KMS-11 (cell line): ENCODE measurements around the gene LIPG.

Source experiments
- H2AFZ ChIP-seq: fragments of 200-600 bp; sonication (generic); 2 replicates; pipeline ENCODE4 v1.6.1; 2016; ENCODE audit warnings: antibody characterized with exemption, mixed run types, low read depth
- H3K27ac ChIP-seq: fragments of 200-600 bp; sonication (generic); 2 replicates; pipeline ENCODE4 v1.6.1; 2016; ENCODE audit warnings: mild to moderate bottlenecking, mixed run types
- H3K27me3 ChIP-seq: fragments of 200-600 bp; sonication (generic); 2 replicates; pipeline ENCODE4 v1.6.1; 2017; ENCODE audit warnings: mild to moderate bottlenecking, low read depth, mixed run types, moderate library complexity; ENCODE audit not compliant: insufficient read depth
- H3K36me3 ChIP-seq: fragments of 200-600 bp; sonication (generic); 2 replicates; pipeline ENCODE4 v1.6.1; 2017; ENCODE audit warnings: mild to moderate bottlenecking, mixed run types; ENCODE audit not compliant: insufficient read depth
- H3K4me1 ChIP-seq: fragments of 200-600 bp; sonication (generic); 2 replicates; pipeline ENCODE4 v1.6.1; 2016; ENCODE audit warnings: mild to moderate bottlenecking, low read depth, mixed run types; ENCODE audit not compliant: poor library complexity, severe bottlenecking
- H3K4me2 ChIP-seq: fragments of 200-600 bp; sonication (generic); 2 replicates; pipeline ENCODE4 v1.7.0; 2016; ENCODE audit warnings: mild to moderate bottlenecking, mixed run types
- H3K4me3 ChIP-seq: fragments of 200-600 bp; sonication (generic); IDR thresholded peaks from 2 replicates; pipeline ENCODE4 v1.6.1; 2017; ENCODE audit warnings: low read depth, low read length, mixed read lengths; ENCODE audit not compliant: insufficient read depth
- H3K79me2 ChIP-seq: fragments of 200-600 bp; sonication (generic); 2 replicates; pipeline ENCODE4 v1.6.1; 2016; ENCODE audit warnings: low read depth, mixed run types; ENCODE audit not compliant: insufficient read depth
- H3K9ac ChIP-seq: fragments of 200-600 bp; sonication (generic); 2 replicates; pipeline ENCODE4 v1.6.1; 2016; ENCODE audit warnings: mild to moderate bottlenecking, mixed run types
- H4K20me1 ChIP-seq: fragments of 200-600 bp; sonication (generic); 2 replicates; pipeline ENCODE4 v1.6.1; 2016; ENCODE audit warnings: mild to moderate bottlenecking, mixed run types; ENCODE audit not compliant: insufficient read depth
- TF ChIP-seq, protein P1 (sequence below): fragments of 200-600 bp; sonication (generic); conservative IDR thresholded peaks from 2 replicates; pipeline ENCODE4 v1.6.1; 2017; ENCODE audit warnings: low read depth, mild to moderate bottlenecking, antibody characterized with exemption, low read length, moderate library complexity, mixed read lengths

The LIPG gene

DNA sequence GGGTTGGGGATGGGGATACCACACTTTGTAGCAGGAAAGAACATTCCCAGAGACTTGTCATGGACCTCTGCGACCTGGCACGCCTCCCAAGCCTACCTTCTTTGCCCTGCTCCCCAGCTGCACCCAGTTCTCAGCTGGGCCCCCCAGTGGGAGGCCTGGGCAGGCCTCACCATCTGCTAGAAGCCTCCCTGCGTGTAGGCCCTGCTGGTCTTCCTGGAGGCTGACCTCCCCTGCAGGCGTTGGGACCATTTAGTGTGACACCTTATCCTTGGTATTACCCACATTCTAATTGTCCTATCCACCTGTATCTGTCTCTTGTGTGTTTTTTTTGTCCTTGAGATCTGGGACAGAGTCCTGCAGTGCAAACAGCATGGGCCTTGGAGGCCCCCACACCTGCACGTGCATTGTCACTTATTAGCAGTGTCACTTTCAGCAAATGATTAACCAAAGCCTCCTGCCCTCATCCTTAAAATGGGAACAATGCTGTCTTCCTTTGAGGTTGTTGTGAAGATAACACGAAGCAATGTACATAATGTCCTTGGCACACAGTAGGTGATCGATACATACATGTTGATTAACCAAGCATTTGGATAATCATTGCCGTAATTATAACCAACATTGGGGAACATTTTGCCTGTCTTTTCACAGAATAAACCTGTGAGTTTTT, 77.2 kb downstream of the LIPG start:
- no peak overlapping the region for H3K9ac ChIP-seq
- H3K27me3 ChIP-seq, result no peaks in the 10 kb centered on the region
- no peaks in the 10 kb centered on the region for H3K4me1 ChIP-seq
- H3K36me3 ChIP-seq, result no peaks in the 10 kb centered on the region
- TF ChIP-seq, protein P1, sequence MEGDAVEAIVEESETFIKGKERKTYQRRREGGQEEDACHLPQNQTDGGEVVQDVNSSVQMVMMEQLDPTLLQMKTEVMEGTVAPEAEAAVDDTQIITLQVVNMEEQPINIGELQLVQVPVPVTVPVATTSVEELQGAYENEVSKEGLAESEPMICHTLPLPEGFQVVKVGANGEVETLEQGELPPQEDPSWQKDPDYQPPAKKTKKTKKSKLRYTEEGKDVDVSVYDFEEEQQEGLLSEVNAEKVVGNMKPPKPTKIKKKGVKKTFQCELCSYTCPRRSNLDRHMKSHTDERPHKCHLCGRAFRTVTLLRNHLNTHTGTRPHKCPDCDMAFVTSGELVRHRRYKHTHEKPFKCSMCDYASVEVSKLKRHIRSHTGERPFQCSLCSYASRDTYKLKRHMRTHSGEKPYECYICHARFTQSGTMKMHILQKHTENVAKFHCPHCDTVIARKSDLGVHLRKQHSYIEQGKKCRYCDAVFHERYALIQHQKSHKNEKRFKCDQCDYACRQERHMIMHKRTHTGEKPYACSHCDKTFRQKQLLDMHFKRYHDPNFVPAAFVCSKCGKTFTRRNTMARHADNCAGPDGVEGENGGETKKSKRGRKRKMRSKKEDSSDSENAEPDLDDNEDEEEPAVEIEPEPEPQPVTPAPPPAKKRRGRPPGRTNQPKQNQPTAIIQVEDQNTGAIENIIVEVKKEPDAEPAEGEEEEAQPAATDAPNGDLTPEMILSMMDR, result no peak
- no peaks in the 10 kb centered on the region for H3K79me2 ChIP-seq
- H4K20me1 ChIP-seq, result no peaks in the 10 kb centered on the region
- H2AFZ ChIP-seq, result no peak overlapping the region
- no peak overlapping the region for H3K27ac ChIP-seq
- no peak overlapping the region for H3K4me2 ChIP-seq
- no peak overlapping the region for H3K4me3 ChIP-seq

DNA sequence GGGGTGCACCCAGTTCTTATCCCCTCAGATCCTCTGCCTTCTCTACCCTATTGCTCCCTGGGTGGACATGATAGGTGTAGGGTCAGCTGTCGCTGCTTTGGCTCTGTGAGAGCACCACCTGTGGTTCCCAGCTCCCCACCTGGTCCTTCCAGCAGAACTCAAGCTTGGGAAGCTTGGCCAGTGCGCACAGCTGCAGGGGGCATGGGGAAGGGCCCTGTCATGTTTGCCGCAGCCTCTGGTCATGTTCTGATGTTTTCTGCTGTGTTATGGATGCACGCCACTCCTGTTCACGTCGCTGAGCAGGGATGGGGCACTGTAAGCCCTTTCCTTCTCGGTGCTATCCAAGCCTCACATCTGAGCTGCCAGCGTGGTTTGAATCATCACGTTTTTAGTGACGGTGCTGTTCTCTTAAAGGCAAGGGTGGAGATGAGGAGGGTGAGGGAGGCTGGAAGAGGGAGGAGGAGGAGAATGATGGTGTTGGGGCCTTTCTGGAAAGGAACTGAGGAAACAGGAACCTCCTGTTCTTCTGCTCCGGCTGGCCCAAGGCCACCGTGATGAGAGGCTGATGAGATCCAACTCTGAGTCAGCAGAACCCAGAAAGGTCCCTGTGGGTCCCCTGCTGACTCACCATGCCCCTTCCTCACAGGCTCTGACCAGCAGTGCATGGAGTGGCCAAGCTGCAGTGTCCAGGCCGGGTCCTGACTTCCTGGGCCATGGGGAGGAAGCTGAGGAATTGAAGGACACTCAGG, 78.0 kb downstream of the LIPG start:
- no peak overlapping the region for H3K9ac ChIP-seq
- H2AFZ ChIP-seq, result no peak overlapping the region
- no peak overlapping the region for H3K4me3 ChIP-seq
- no peak overlapping the region for H3K27ac ChIP-seq
- no peak overlapping the region for H3K4me2 ChIP-seq
- H4K20me1 ChIP-seq, result no peaks in the 10 kb centered on the region
- TF ChIP-seq, protein P1, result no peak
- H3K27me3 ChIP-seq, result no peaks in the 10 kb centered on the region
- H3K79me2 ChIP-seq, result no peaks in the 10 kb centered on the region
- no peaks in the 10 kb centered on the region for H3K4me1 ChIP-seq
- H3K36me3 ChIP-seq, result no peaks in the 10 kb centered on the region

DNA sequence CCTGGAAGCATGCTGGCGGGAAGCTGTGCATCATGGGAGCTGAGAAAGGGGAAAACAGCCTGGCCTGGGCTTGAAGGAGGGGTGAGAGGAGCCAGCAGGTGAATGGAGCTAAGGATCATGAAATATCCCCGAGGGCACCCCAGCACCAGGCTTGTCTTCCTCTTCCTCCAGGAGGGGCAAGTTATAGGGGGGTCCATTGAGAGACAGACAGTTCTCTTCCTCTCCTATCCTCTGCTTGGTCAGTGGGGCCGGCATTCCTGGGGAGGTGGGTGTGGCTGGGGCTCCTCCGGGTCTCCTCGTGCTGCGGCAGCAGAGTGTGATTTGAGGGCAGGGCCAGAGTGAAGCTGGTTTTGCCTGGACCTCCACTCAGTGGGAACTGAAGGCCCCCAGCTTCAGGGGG, 78.9 kb downstream of the LIPG start:
- H3K4me1 ChIP-seq, result no peaks in the 10 kb centered on the region
- H3K27me3 ChIP-seq, result no peaks in the 10 kb centered on the region
- no peak overlapping the region for H2AFZ ChIP-seq
- H3K4me2 ChIP-seq, result no peak overlapping the region
- no peaks in the 10 kb centered on the region for H3K36me3 ChIP-seq
- TF ChIP-seq, protein P1, result no peak
- no peaks in the 10 kb centered on the region for H4K20me1 ChIP-seq
- no peak overlapping the region for H3K4me3 ChIP-seq
- no peak overlapping the region for H3K9ac ChIP-seq
- H3K79me2 ChIP-seq, result no peaks in the 10 kb centered on the region
- no peak overlapping the region for H3K27ac ChIP-seq

DNA sequence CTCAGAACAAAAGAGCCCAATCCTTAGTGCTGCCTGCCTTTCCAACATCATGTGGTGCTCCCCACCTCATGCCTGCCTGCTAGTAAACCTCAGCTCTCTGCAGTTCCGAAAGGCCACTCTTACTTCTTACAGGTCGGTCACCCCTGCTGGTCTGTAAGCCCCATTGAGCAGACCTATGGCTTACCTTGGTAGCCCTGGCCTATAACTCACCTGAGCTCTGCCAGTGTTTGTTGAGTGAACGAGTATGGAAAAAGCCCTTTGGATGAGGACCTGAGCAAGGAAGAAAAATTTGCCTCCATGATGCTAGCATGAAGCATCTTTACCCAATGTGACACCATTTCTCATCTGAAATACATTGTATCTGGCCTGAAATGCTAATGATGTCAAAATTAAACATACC, 83.3 kb downstream of the LIPG start:
- TF ChIP-seq, protein P1, result no peak
- Histone ChIP-seq H3K79me2 (no peaks in the 10 kb centered on the region), H2AFZ (no peak overlapping the region), H3K27ac (no peak overlapping the region), H3K4me2 (no peak overlapping the region), H3K27me3 (no peaks in the 10 kb centered on the region), H3K4me3 (no peak overlapping the region), H3K9ac (no peak overlapping the region), H3K36me3 (no peaks in the 10 kb centered on the region), H3K4me1 (no peaks in the 10 kb centered on the region), H4K20me1 (no peaks in the 10 kb centered on the region)
